NCI-H128 (cell line): Measurements from ENCODE around the gene GPHB5.
A peak's percentile ranks its signal among the peaks of the same experiment; 100 is the strongest.
"Not testable (repeated sequence)": the region's sequence is repeated elsewhere in the genome, so short reads cannot be mapped to it uniquely, and the experiment has no call there.

Source experiments
- DNase-seq: peaks from one replicate; lab custom pipeline; 2025; ENCODE audit not compliant: unreplicated experiment; lab: John Stamatoyannopoulos, UW

GPHB5 gene

DNA sequence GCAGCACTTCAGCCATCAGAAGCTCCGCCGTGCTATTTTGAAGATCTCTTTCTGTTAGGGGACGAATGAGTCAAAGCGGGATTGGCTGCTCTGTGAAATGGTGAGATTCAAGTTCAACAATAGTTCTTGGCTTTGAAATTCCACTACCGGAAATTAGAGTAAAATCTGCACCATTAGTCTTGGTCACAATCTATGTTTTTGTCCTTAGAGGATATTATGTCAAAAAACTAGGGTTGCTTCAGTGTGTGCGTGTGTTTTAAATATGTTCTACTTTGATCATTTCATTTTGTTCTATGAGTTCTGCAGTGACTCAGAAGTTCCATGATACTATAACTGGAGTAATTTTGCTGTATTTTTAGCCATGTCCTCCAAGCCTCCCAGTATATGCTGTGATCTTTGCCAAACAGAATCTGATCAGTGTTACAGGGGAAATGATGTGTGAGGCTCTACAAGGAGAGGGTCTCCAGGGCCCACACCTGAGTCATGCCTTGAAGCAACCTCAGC, 22.6 kb downstream of the GPHB5 start:
- no peak for DNase-seq

DNA sequence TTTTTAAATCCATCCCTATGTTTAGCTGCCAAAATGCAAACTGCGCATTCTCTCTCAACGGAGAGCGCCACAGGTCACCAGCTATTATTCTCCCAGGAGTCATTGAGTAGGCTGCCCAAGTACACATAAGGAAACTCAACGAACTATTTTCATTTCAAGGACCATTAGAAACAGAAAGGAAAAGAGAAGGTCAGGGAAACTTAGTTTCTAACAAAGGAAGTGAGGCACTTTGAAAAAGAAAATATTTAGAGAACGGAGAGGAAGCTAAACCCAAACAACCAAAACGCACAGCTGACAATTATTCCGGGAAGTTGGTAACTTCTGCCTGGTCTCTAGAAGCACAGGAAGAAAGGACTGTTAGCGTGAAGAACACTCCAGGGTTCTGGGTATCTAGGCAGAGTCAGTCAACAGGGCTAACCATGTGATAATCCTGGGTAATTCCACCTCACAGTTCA, 23.5 kb downstream of the GPHB5 start:
- no peak for DNase-seq

DNA sequence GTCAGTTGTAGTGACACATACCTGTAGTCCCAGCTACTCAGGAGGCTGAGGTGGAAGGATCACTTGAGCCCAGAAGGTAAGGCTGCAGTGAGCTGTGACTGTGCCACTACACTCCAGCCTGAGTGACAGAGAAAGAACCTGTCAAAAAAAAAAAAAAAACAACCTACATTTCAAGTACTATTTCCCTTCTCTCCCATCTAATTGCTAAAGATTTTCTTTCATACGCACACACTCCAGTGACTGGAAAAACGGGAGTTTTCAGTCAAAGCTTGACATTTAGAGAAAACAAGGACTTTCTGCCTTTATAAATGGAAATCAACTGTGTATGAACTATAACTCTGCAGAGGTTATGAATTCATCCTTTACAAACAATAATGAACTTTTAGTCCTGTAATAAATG, 25.9 kb downstream of the GPHB5 start:
- no peak for DNase-seq

DNA sequence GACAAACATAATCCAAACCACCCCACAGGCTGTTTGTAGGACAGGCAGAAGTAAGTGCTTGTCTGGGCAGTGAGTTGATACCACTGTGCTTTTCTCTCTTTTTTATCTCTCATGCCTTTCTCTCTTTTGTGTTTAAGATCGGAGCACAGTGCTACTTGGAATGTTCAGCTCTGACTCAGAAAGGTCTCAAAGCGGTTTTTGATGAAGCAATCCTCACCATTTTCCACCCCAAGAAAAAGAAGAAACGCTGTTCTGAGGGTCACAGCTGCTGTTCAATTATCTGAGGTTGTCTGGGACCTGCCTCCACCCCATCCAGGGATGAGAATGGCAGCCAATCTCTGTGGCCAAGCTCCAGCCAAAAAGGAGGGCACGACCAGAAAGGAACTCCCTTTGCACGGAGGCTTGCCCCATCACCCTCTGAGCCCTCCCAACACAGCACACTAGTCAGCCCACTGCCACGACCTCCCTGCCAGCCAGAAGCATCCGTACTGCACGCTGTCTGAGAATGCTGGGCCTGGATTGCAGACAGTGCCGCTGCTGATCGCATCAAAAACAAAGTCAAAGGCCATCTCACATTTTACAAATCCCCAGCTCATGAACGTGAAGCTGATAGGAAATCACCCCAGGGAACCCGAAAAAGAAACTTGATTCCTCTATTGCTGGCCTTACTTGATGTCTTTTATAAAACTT, 27.8 kb downstream of the GPHB5 start:
- DNase-seq: no peak

DNA sequence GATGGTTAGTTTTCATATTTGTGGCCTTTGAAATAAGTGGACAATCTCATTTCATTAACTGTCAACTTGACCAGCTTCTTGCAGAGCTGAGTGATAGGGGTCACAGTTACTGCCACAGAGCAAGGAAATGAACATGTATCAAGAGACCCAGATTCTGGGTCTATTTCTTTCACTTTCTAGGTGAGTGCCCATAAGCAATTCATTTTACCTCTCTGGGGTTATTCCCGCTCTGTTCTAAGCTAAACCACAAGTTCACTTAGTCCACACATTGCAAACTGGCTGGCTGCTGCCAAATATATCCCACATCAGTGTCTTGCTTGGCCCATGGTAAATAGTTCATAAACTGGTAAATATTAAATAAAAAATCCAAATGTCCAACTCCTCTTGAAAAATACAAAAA, 29.9 kb downstream of the GPHB5 start:
- DNase-seq: no peak

DNA sequence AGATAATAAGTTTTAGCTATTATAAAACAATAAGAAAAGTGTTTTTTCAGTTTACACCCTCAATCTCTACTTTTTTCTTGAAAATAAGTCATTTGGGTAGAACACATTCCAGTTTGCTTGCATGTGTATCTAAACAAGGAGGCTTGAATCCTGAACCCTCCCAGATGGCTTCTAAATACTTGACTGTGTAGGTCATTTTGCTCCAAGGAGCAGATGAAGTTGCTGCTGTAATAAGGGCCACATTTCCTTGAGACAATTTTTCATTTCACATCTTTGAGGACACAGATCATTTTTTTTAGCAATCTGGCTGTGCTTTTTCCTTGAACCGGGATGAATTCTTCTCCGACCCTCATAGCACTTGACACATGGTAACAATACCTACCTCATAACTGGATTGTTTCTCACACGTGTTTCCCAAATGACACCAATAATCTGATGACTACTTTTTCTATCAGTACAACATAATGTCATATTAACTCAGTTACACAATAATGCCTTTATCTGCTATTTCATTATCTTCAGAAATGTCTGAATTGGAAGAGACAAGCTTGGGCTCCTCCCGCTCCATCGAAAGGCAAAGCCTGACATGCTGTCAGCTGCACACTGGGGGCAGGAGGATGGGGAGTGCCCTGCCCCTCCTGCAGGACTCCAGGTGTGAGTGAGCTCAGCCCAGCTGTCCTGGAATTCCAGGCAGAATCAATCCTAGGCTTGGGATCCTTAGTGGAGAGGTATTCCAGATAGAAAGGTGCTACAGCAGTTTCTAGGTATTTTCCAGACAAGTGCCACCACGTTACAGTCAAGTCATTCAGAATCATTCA, 30.9 kb downstream of the GPHB5 start:
- no peak for DNase-seq

DNA sequence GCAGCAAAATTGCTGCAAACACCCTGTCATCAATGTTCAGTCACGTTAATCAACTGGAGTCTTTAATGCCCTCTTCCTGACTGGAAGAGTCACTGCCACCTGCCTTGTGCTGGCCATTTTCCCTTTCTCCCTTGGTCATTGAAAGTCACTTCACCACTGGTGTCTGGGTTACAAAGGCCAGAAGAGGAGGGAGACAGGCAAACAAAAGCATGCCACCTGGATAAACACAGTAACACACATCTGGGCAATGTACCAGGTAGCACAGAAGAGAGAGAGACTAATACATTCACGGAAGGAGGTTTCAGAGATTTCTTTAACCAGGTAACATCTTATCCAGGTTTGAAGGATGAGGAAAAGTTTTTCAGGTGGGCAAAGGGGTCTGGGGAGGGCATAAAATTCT, 32.7 kb downstream of the GPHB5 start:
- DNase-seq: no peak

DNA sequence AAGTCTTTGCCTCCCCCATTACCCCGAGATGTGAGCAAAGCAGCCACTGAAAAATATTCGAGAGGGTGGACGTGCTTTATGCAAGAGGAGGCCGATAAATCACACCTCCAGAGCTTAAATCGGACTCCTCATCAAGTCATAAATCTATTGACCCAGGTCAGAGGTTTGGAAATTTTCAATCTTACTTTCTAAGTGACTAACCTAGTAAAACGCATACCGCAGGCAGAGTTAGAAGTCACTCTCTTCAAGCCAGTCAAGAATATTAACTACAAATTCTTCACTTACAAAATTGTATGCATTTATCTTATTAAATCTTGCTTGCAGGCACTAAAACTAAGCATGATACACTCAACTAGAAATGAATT, 34.9 kb downstream of the GPHB5 start:
- no peak for DNase-seq

DNA sequence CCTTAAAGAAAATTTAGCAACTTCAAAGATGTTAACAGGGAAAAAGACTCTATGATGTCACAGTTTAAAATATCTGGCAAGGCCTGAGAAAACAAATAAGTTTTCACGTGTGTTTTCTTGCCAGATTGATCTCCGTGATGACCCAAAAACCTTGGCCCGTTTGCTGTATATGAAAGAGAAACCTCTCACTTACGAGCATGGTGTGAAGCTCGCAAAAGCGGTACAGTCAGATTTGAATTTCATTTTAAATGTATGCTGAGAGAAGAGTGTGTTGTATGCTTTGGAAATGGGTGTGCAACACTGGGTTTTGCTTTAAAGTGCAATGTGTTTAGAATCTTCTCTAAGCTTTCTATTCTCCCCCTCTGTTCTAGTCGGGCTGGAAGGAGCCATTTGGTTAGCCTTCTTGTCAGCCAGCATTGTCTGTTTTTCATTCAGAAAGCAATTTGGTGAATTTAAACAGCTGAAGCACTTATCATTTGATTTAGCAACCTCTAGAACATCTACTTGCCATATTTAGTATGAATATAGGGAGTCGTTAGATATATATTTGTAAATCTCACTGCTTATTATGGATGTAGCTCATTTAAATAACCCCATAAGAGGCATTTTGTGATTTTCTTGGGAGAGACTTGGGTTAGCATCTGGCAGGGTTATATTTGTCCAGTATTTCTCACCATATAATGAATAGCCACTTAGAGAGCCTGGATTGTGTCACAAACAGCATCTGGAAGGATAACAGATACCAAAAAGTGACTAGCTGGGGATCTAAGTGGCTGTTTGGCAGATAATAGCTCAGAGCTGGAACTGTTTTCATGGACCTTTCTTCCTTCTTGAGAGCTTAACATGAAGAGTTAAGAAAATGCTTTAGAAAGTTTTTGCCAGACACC, 35.5 kb downstream of the GPHB5 start:
- DNase-seq: no peak

DNA sequence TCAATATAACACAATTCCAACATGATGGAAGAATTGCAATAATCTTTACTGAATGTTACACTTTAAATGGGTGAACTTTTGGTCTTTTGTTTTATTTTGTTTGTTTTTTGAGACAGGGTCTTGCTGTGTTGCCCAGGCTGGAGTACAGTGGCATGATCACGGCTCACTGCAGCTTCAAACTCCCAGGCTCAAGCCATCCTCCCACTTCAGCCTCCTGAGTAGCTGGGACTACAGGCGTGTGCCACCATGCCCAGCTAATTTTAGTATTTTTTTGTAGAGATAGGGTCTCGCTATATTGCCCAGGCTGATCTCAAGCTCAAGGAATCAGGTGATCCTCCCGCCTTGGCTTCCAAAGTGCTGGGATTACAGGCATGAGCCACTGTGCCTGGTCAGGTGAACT, 38.8 kb downstream of the GPHB5 start:
- DNase-seq: not testable (repeated sequence)

DNA sequence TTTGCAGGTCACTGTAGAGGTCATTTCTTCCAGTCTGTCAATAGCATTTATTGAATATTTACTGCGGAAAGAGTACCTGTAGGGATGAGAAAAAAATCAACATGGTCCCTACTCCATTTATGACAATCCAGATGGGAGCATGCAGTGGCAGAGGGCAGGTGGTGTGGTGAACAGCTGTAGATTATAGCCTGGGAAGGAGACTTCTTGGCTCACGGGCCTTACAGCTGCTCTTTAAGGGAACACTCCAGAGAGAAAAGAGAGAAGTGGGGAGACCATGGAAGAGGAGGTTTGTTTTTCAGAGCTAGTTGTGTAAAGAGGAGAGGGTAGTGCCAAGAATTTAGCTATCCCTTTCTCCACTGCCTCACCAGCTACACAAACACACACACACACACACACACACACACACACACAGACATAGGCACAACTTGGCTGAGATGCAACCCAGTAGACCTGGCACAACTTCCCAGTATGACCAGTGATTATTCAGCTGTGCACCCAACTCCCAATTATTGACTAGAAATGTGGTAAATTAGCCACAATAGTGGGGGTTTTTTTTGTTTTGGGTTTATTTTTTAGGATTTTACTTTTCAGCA, 41.0 kb downstream of the GPHB5 start:
- no peak for DNase-seq

DNA sequence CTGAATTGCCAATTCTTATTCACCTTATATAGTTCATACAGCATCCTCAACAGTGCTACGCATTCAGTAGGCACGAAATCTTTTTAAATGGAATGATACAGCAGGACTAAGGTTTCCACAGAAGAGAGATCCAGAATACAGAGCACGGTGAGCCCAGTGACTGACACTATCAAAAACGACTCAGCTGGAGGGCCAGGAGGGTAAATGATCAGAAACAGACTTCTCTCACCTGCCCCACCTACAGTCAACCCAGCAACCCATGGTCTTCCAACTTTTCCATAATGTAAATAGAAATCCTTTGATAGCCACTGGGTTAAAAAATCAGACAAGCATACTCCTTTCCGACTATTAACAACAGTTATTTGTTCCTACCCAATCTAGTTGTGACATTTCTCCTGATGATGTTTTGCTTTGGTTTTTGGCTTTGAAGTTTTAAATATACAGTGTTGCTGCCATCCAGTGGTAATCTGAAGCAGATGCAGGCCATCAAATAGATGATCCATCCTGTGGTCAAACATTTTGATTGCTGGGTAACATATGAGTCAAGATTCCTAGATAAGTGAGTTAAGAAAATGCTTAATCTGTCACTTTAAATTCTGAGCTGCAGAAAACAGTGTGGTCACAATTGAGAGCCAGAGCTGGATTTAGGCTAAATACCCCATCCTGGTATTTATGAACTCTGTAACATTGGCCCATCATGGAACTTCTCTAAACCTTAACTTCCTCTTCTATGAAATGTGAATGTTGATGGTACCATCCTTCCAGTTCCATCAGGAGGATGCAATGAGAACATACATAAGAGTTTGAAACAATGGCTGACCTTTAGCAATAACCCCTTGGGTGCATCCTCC, 42.0 kb downstream of the GPHB5 start:
- DNase-seq: peak; percentile 42

DNA sequence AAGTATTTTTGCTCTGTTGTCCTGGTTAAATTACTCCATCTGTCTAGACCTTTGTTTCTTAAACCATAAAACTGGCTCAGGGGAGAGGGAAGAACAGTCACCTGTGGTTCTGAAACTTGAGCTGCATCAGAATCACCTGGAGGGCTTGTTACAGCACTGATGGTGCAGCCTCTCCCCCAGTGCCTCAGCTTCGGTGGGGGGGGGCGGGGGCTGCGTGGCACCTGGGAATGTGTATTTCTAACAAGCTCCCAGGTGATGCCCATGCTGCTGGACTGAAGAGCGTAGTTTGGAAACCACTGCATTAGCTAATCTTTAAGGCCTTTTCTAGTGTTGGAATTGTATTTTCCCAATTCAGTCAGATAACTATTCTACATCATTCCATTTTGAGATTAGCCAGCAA, 42.7 kb downstream of the GPHB5 start:
- no peak for DNase-seq

DNA sequence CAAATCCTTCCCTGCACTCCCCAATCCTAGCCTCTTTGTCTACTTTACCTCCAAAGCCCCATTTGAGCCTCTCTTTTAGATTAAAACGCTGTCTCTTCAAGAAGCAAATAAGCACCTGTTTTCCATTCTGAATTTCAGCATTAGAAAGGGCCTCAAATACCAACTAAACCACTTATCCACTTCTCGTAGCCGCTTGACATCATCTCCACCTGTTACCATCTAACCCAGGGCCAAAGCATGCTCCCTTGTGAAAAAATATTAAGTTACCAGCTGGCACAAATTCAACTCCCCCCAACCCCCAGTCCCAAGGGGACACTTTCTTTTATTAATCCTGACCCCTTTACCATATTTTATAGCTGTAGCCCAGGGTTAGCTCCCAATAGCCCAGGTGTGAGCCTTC, 43.1 kb downstream of the GPHB5 start:
- peak; percentile 91 for DNase-seq

DNA sequence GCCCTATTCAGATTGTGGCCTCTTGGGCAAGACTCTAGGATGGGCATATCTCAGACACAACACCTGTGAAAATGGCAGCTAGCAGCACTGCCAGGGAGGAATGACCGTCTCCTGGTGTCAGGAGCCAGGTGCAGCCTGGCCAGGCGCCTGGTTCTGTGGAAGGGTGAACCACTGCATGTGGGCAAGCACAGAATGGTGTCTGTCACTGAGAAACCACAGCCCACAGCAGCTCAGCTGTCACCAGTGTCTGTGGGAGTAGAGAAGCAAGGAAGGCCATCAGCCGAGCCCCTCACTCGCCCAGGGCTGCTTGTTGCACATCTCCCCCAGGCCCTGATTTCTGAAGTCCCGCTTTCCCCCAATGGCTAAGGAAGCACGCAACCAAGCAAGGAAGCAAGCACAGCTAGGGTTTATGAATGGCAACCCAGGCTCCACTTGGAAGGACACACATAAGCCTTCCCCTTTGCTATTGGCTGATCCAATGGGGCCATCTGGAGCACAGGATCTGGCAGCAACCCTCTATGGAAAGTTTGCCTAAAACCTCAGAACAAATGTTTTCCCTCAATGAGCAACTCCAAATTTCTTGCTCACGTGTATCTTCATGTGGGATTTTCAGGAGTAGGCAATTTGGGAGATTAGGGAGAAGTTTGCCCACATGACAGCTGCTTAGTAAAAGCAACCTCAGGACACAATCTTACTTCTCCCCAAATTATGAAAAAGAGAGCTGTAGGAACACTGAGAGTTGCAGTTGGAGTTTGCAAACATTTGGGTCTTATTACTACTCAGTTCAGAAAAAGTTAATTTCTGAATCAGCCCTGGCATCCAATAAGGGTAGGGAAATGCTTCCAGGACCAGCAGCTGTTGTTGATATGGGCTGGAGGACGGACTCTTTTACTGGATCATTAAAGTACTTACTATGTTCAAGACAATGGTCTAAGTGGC, 44.7 kb downstream of the GPHB5 start:
- no peak for DNase-seq

DNA sequence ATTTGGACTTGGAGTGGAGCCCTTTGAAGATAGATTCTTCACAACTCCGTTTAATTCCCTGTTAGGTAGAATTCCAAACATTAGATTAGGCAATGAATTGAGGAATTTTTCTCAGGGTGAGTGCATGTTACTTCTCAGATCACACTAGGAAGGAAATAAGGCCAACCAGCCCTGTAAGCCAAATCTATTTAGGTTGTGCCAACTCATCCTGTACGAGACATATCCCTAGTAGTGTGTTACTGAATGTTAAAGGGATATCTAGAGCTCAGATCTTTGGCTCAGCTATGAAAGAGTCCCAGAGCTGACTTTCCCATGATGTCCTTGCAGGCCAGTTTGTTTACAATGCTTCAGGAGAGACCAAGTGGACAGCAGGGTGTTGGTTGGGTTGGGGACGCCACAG, 45.6 kb downstream of the GPHB5 start:
- no peak for DNase-seq

DNA sequence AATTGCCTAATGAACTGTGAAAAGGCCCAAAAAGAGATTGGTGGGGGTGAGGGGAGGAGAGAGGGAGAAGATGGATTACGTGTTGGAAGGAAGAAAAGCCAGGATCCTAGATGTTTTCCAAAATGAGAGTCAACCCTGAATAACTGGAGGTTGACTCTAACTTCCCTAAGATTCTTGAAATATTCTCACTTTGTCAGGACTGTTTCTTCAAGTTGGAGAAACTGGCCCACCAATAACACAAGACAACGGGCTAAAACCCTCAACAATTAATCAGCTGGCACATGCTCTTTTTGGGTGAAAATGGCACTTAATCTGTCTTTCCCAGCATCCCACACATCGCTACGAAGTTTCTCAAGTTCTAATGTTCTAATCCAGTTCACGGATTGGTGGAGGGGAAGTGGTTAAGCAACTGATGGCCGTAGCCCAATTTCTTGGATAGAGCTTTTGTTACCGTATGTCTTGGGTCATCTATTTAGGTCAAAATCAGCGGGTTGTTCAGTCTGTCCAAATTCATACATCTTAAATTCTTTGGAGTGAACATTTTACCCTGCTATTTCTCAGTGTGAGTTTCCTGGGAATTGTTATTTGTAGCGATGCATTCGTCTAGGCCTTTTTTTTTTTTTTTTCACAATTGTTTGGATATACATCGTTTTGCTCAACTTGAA, 49.0 kb downstream of the GPHB5 start:
- no peak for DNase-seq

DNA sequence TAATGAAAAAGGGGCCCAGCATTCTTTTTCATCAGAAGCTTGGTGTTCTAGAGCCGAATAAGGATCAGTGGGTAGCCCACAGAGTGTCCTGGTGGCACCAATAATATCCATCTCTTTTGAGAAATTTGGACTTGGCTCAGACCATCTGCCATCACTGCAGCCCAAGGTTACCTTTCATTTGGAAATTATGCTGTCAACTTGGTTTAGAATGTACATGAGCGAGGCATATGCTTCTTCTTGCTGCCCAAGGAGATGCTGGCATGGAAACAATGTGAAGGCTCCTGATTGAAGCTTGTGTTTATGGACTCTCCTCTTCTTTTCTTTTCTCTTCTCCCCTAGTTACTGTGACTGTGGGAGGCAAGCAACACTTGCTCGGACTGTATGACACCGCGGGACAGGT, 50.0 kb downstream of the GPHB5 start:
- no peak for DNase-seq

DNA sequence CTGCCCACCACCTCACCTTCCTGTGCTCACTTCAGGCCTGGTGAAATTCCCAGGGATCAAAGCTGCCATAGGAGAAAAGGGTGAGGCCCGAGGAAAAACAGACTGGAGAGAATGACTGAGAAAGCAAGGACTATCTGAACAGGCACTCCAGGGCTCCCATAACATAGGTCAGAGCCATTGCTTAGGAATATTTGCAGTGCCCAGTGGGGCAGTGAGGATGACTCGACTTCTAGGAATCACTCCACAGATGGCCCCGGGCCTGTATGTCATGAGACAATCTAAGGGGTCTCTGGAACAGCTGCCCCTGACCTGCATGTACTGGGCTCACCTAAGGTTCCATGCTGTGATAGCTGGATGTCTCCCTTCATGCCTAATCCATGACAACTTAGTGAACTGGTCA, 51.6 kb downstream of the GPHB5 start:
- DNase-seq: no peak
